Adipose tissue (tissue), 3 donors: ENCODE results near the gene AP1S1. TPM values are rescaled to one million over a fixed set of nuclear protein-coding genes. Genes with fewer than 3 reads are reported as not detected.

Experiments
- H3K27ac ChIP-seq: one replicate; pipeline ENCODE4 v1.5.1; 2013; ENCODE audit warnings: low read depth, low read length
- WGBS, 3 donors: extraction: QIAGEN DNeasy Blood & Tissue Kit; methylation state at CpG; one replicate each; pipeline ENCODE4 v1.1.7; 2013; 5-methylcytosine and 5-hydroxymethylcytosine counted together
- polyA plus RNA-seq, 3 donors: library from polyadenylated mRNA; stranded (reverse); fragments of 200-250 nt; gene quantifications; one replicate each; pipeline ENCODE4 v1.2.3, GENCODE V29; 2013
- donor health status: healthy with polysubstance abuse.
- donor health status: Bipolar disorder and iron deficiency.
- donor health status: healthy.

Gene AP1S1
- polyA plus RNA-seq, 3 donors: 25.2 to 42.6 (median 32.5) TPM

DNA sequence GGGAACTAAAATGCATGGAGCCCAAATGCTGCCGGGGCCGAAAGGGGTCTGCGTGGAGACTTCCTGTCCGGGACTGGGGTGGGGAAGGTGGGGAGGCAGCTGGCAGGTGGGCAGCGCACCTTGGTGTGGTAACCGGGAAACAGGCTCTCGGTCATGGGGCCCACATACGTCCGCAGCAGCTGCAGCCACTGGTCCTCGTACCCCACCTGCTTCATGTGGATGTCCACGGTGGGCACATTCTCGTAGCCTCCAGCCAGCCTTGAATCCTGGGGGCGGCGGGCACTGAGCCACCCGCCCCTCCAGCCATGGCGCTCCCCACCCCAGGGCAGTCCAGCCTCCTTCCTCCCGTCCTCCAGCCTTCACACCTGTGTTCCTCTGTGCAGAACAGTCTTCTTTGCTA is 53.2 kb downstream of the AP1S1 start:
- no peak overlapping the region for H3K27ac ChIP-seq
- 94 to 98% (median 96%) methylated on average over 16 to 17 of the region's 17 CpGs for WGBS, 3 donors

DNA sequence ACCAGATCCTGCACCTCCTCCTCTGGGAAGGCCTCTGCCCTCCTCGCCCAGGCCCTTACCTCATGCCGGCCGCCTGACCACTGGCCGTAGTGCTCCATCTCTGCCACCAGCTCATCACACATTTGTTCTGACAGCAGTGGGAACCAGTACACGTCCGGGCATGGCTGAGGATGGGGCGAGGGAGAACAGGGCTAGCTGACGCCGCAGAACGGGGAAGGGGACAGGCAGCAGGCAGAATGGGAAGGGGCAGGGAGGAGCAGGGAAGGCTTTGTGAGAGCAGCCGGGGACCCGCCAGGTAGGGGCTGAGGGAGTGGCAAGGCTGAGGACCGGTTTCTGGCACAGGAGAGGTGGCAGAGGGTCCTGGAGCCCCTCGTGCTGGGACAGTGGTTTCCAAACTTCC is 54.5 kb downstream of the AP1S1 start:
- no peak overlapping the region for H3K27ac ChIP-seq
- 89 to 97% (median 93%) methylated on average over 14 of the region's 14 CpGs for WGBS, 3 donors

DNA sequence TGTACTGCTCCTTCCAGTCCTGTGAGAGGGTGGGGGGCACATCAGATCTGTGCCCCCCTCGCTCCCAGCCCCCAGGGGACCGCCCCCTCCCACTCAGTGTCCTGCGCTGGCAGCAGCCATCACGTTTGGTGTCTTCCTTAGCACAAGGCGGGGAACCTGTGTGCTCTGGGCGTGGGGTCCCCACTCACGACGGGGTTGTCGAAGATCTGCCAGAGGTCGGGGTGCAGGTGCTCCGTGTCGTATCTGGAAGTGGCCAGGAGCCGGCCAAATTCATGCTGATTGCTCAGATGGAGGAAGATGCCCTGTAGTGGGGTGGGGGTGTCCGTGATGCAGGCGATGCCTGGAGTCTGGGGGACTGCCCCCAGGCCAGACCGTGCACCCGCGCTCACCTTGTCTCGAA is 55.9 kb downstream of the AP1S1 start:
- no peak overlapping the region for H3K27ac ChIP-seq
- WGBS, 3 donors: 93 to 96% (median 95%) methylated on average over 18 to 19 of the region's 19 CpGs

Other genes starting within 250 kb of the AP1S1 start
- 1 to 10 TPM in 2 of 3 donors, under 1 TPM in 1; 0.58 to 2.5 (median 1.1) TPM for gene MUC3A, start 204.9 kb upstream of the AP1S1 start, polyA plus RNA-seq
- gene MUC12, start 184.9 kb upstream of the AP1S1 start, polyA plus RNA-seq: 1 to 10 TPM in 1 of 3 donors, under 1 TPM in 1, not detected in 1; 0.70 to 1.7 TPM
- under 1 TPM; under 0.01 TPM for gene MUC17, start 134.4 kb upstream of the AP1S1 start, polyA plus RNA-seq
- 10 to 100 TPM in 2 of 3 donors, 1 to 10 TPM in 1; 6.7 to 23.1 (median 10.2) TPM for gene TRIM56, start 69.0 kb upstream of the AP1S1 start, polyA plus RNA-seq
- gene SERPINE1, start 27.4 kb upstream of the AP1S1 start, polyA plus RNA-seq: 100 to 1,000 TPM in 1 of 3 donors, 10 to 100 TPM in 2; 17.2 to 110 (median 29.5) TPM
- gene VGF, start 11.1 kb downstream of the AP1S1 start, polyA plus RNA-seq: 1 to 10 TPM in 1 of 3 donors, under 1 TPM in 1, not detected in 1; 0.22 to 8.6 TPM
- under 1 TPM in 1 of 3 donors, not detected in 2; 0.35 TPM for gene NAT16, start 25.8 kb downstream of the AP1S1 start, polyA plus RNA-seq
- not detected for gene MOGAT3, start 46.6 kb downstream of the AP1S1 start, polyA plus RNA-seq
- gene PLOD3, start 63.1 kb downstream of the AP1S1 start, polyA plus RNA-seq: 10 to 100 TPM; 34.0 to 49.1 (median 48.6) TPM
- gene ZNHIT1, start 63.7 kb downstream of the AP1S1 start, polyA plus RNA-seq: 100 to 1,000 TPM in 2 of 3 donors, 10 to 100 TPM in 1; 51.5 to 140 (median 100) TPM
- gene CLDN15, start 83.3 kb downstream of the AP1S1 start, polyA plus RNA-seq: 10 to 100 TPM in 2 of 3 donors, 1 to 10 TPM in 1; 6.1 to 29.1 (median 22.9) TPM
- 100 to 1,000 TPM; 177 to 416 (median 341) TPM for gene FIS1, start 90.6 kb downstream of the AP1S1 start, polyA plus RNA-seq
- gene IFT22, start 167.3 kb downstream of the AP1S1 start, polyA plus RNA-seq: 10 to 100 TPM; 12.6 to 23.3 (median 14.2) TPM
- gene COL26A1, start 208.4 kb downstream of the AP1S1 start, polyA plus RNA-seq: 1 to 10 TPM in 1 of 3 donors, under 1 TPM in 2; 0.01 to 1.1 (median 0.11) TPM